HG02981 (cell line): ENCODE results near the gene SDK2.
A peak's percentile ranks its signal among the peaks of the same experiment; 100 is the strongest.
"Not testable (repeated sequence)": the region's sequence is repeated elsewhere in the genome, so short reads cannot be mapped to it uniquely, and the experiment has no call there.

ENCODE experiments used
- ATAC-seq: cut with Tn5 transposase; IDR thresholded peaks from one replicate; pipeline ENCODE4 v1.9.1; 2021; ENCODE audit warnings: mild to moderate bottlenecking, moderate library complexity; ENCODE audit not compliant: unreplicated experiment

SDK2 gene

GRCh38 chr17:73337330-73337710 is 306.9 kb downstream of the SDK2 start:
- ATAC-seq = no peak

DNA sequence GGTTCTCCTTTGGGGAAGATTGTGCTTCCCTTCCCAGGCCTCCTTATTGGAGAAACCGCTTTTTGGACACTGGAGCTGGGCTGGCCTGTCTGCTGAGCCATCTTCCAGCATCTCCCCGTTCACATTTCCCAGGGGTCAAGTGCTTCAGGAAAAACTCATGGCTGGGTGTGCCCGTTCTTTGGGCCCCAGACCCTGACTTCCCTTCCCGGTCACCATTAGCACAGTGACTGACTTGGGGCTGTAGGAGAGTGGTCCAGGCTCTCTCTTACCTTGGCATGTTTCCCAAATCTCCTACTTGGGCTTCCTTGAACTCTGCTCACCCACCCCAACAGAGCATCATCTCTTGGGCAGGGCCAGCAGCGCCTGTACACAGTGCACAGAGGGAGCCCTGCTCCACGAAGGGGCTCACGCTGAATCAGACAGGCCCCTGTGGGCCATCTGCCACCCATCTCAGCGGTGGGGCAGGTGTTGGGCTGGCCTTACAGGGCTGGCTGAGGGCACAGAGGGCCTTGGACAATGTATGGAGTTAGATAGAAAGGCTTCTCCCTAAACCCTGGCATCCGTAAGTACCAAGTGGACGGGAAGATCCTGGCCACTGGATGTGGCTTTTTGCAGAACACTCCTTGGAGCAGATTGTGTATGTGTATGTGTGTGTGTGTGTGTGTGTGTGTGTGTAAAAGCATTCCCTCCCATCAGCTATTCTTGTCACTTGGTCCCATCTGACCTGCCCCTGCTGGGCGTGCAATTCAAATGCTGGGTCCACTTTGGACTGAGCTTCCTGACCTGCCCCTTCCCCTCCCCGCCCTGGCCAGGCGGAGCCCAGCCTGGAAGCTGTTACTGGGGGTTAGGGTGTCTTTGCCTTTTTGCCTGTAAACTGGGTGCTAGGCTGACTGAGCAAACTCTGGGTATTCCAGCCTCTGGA is 307.6 kb downstream of the SDK2 start:
- no peak for ATAC-seq

DNA sequence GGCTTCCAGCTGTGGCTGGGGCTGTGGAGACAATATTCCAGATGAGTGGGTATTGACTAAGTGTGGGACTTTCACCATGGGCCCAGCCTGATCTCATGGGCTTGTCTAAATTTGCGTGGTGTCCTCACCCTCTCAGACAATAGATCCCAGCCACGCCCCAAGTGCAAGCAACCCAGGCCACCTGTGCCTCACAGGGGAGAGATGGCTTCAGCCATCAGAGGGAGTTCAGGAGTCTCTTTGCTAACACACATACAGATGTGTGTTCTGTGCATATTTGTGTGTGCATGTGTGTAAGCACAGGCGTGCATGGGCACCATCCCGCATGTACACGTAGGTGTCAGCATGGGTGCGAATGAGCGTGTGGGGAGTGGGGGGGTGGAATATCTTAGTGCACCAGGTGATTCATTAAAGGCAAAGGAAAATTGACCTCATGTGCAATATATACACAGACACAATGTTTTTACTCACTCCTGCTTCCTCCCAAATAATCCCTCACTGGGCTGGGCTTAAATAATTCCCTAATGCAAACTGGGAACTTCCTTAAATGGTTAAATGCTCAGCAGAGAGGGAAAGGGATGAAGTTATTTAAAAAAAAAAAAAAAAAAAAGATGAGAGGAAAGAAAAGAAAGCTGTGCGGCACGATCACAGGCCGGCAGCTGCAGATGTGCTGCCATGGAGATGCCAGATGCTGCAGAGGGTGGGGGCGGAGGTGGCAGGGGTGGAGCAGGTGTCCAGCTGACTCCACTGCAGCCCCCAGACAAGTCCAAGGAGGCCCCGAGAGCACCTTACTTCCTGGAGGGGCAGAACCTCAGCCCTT is 308.4 kb downstream of the SDK2 start:
- no peak for ATAC-seq

DNA sequence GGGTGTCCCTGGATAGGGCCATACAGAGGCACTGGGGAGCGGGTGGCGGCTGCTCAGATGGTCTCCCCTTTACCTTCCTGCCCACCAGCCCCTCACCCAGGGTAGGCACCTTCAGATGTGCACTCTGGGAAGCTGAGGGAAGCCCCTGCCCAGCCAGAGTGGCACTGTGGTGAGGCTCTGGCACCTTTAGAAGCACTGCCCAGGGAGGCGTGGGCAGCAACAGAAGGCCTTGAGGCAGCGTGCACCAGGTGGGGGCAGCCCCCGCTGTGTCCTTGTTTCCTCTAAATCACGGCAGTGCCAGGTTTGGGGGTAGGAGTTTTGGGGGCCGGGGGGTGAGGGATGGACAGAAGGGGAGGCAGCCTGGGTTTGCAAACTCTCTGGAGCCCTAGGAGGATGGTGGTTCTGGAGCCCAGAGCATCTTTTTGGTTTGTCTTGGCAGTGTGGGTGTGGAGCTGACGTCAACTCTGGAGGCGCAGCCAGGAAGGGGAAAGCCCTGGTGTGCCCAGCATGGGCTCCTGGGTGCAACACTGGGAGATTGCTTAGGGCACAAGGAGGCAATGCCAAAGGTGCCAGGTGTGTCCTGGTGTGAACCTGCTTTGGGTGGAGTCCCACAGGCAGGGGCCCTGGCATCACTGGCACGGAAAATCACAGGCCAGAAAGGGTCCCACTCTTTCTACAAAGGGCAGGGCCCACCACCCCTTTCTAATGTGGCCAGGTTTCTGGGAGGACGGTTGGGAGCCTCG is 309.3 kb downstream of the SDK2 start:
- no peak for ATAC-seq

DNA sequence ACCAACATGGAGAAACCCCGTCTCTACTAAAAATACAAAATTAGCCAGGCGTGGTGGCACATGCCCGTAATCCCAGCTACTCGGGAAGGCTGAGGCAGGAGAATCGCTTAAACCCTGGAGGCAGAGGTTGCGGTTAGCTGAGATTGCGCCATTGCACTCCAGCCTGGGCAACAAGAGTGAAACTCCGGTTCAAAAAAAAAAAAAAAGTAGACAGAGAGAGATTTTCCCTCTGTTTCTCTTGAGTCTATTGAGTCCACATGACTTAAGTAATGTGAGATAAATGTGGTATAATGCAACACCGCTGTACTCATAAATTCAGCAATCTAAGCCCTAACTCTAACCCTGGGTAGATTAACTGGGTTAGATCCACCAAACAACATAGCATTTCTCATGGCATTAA is 310.8 kb downstream of the SDK2 start:
- not testable (repeated sequence) for ATAC-seq

- no peak for ATAC-seq
Observed at GRCh38 chr17:73331060-73331459, 313.2 kb downstream of the SDK2 start.

GRCh38 chr17:73327676-73328075 is 316.6 kb downstream of the SDK2 start:
- ATAC-seq = no peak

GRCh38 chr17:73325527-73325842 is 318.8 kb downstream of the SDK2 start:
- no peak for ATAC-seq

DNA sequence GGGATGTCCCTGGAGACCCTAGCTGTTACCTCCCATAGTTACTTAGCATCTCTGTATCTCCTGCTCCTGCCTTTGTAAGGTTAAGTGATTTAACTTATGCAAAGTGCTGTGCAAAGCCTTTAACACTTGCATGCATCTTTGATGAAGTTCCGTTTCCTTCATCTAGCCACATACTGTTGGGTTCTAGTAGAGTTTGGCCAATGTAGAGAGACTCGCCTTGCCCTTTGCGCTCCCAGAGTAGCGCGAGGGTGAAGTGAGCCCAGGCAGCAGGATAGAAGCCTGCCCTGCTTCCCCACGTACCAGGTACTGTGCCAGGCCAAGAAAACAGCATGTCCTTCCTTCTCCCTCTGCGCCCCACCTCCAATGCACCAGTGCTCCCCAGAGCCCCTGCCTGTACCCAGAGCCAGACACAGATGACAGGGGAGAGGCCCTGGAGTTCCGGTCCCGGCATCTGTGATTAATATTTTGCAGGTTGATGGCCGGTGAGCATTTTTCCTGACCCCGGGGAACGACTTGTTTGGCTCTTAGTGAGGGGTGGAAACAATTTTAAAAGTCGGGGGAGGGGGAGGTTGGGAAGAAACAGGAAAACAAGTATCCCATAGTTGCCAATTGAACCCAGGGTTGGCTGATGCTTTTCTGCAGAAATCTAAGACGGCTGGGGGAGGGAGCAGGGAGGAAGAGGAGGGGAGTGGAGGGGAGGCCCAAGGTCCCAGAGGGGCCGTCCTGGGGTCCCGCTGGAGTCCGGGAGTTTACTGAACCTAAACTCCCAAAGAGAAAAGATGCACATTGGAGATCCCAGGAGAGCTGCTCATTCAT is 319.3 kb downstream of the SDK2 start:
- ATAC-seq = no peak

DNA sequence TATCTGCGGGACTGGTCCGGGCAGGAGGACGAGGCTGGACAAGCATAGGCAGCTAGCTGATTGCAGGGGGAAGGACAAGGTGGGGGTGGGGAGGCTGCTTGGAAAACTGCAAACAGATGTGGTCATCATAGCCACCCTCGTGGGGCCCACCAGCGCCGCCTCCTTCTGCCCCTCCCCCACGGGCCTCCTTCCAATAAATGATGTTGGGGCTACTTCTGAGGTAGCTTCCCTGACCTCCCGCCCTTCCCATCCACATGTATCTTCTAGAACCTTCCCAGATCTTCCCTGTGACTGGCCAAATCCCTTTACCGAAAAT is 320.1 kb downstream of the SDK2 start:
- ATAC-seq = no peak

DNA sequence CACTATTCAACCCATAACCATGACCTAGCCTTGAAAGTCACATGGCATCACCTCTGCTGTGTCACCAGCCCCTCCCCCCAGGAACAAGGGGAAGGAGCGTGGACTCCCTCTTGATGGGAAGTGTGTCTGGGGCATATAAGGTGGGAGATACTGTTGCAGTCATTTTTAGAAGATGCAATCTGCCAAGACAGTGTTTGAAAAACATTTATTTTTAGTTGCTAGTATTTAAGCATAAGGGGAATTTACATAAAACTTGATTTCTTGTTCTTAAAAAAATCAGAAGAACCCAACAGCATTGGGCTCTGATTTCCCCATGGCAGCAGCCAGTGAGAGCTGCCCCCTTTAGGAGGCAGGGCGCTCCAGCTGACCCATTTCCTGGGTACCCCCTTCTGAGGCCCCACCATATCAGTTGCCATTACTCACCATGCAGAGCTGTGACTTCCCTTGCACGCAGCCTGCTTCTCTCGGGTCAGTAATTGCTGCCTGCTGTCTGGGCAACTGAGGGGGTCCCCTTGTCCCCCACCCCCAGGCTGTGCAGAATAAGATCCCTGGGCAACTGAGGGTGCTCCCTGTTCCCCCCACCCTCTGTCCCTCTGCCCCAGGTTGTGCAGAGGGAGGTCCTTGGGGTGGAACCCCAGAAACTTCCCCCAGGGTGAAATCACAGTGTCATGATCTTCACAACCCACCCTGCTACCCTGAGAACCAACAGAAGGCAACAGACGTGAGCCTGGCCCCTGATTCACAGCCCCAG is 320.7 kb downstream of the SDK2 start:
- ATAC-seq = no peak

DNA sequence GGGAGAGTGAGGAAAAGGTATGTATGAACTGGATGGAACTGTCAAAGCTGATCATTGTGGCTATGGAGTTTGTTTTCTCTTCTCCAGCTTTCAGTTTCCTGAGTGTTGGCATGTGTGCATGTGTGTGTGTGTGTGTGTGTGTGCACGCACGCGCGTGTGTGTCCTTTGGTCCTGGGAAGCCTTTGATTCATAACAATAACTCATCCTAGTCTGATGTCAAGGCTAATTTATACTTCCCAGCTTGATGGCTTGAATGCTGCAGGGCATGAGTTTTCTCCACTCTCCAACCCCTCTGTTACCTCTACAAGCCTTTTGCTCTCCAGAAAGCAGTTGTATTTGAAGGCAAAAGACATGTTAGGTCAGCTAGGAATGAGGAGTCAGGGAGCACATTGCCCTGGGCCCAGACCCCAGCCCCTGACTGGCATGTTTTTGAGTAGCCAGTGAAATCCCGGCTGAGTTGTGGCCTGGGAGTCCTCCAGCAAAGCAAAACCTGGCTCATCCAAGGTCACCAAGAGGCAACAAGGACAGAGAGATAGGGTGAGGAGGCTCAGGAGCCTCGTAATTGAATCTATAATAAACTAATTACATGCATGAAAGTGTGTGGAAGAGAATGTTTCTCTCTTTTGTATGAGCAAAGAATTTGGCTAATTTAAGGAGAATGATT is 323.5 kb downstream of the SDK2 start:
- ATAC-seq = no peak

DNA sequence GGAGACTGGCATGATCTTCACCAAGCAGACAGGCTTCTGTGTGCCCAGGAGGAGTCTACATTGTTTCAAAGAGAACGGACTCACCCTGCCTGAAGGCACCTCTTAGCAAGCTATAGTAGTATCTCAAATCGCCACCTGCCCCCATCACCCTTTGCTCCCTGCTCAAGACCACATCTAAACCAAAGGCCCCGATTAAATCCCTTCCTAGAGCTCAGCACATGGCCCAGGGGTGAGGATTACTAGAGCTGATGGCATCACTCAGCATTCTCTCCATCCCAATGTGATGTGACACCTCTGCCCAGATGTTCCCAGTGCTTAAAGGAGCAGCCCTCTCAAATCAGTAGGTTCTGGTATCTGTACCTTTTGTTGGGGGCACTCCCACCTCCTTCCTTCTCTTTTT is 324.5 kb downstream of the SDK2 start:
- ATAC-seq = no peak

DNA sequence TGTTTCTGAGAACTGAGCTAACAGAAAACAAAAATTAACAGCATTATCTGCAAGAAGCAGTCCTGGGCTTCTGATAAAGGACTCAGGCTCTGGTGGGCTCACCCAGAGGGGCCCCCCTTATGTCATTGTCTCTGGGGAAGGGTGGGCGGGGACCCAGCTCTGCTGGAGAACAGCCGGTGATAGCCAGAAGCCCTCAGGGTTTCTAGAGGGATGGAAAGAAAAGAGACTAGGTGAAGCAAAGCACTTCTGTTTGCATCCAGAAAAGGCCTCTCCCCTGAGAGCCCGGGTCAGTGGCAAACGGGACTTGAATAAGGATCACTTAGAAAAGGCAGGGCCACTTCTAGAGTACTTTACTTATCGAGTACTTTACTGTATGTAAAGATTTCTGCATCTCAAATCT is 325.4 kb downstream of the SDK2 start:
- ATAC-seq = no peak

- no peak for ATAC-seq
Observed at GRCh38 chr17:73318427-73318813, 325.8 kb downstream of the SDK2 start.

- ATAC-seq = no peak
Observed at GRCh38 chr17:73317513-73318426, 326.5 kb downstream of the SDK2 start.

GRCh38 chr17:73316919-73317505 is 327.2 kb downstream of the SDK2 start:
- peak; percentile 55 for ATAC-seq

GRCh38 chr17:73315471-73315870 is 328.8 kb downstream of the SDK2 start:
- ATAC-seq = no peak
